Vagina (tissue), 2 donors: ENCODE measurements around the gene TMEM9. TPM values are rescaled to one million over a fixed set of nuclear protein-coding genes. Genes with fewer than 3 reads are reported as not detected.

Experiments
- DNase-seq, 2 donors: peaks; one replicate each; pipeline ENCODE4 v3.0.0-alpha.2; 2017; ENCODE audit errors: extremely low spot score in 2 of 2
- H3K27ac ChIP-seq: fragments of 200-600 bp; sonication (generic); one replicate; pipeline ENCODE4 v1.5.1; 2019
- H3K27me3 ChIP-seq: fragments of 200-600 bp; sonication (generic); one replicate; pipeline ENCODE4 v1.5.1; 2019
- H3K36me3 ChIP-seq, 2 donors: fragments of 200-600 bp; sonication (generic); one replicate each; pipeline ENCODE4 v1.5.1; 2017 to 2019
- H3K4me1 ChIP-seq: fragments of 200-600 bp; sonication (generic); one replicate; pipeline ENCODE4 v1.5.1; 2019
- H3K4me3 ChIP-seq, 2 donors: fragments of 200-600 bp; sonication (generic); 1 replicate in 1 of 2; 2 replicates in 1 of 2; pipeline ENCODE4 v1.5.1; 2016 to 2019
- H3K9me3 ChIP-seq: fragments of 200-600 bp; sonication (generic); one replicate; pipeline ENCODE4 v1.5.1; 2019
- POLR2A ChIP-seq, 2 donors: fragments of 450-650 bp; IDR thresholded peaks; one replicate each; pipeline ENCODE4 v1.6.1; 2017; ENCODE audit warnings: antibody characterized with exemption in 2 of 2, mild to moderate bottlenecking in 2 of 2, moderate library complexity in 2 of 2
- POLR2AphosphoS5 ChIP-seq, 2 donors: sonication (generic); formaldehyde crosslinking; IDR thresholded peaks; one replicate each; pipeline ENCODE4 v1.9.0; 2017; ENCODE audit warnings: antibody characterized with exemption in 2 of 2, mild to moderate bottlenecking in 2 of 2, low read depth in 1 of 2; ENCODE audit not compliant: insufficient read depth in 1 of 2
- intact Hi-C: fragments of 100-400 bp; cut with DNase I; formaldehyde crosslinking; loops from one replicate; pipeline ENCODE4 v1.15.1; 2023
- total RNA-seq: library from RNA; depleted of rRNA; stranded (reverse); fragments of >200 nt; gene quantifications from one replicate; pipeline ENCODE4 v1.2.3, GENCODE V29; 2016
- TF ChIP-seq, protein P1 (sequence below), 3 experiments: fragments of 450-650 bp in 2 of 3; fragments of 200-600 bp in 1 of 3; sonication (generic) in 1 of 3; IDR thresholded peaks; one replicate each; pipeline ENCODE4 v1.5.1; 2017 to 2019; ENCODE audit warnings: antibody characterized with exemption in 3 of 3, mild to moderate bottlenecking in 2 of 3, moderate library complexity in 2 of 3

TMEM9 gene
- total RNA-seq, 1 donor from 2014 or later, result 58.7 TPM

DNA sequence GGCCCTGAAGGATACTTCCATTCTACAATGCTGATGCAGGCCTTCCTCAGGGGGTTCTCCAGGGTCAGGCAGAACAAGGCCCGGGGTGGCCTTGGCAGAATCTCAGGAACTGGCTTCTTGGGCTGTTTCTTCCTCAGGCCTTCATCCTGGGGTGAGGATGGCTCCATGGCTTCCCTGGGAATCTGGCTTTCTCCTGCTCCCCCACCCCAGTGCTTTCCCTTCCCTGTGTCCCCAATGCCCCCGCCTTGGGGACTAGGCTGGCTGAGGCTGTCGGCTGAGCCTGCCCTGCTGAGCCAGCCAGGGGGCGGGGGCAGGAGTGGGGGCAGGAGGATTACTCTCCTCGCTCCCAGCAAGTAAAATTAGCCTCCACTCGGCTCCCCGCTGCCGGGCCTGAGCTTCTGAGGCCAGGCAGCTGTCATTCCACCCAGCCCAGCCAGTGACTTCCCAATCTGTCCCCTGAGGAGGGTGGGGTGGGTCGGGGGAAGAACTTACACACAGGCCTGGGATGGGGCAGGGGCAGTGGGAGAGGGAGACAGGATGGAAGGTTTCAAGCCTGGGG, 42.0 kb downstream of the TMEM9 start, which contains the start of gene CACNA1S:
Gene CACNA1S, minus strand, starts transcription at position 254 of the 559 bp plus-strand sequence. Its CDS starts 87 bp downstream, at position 167.
- Histone ChIP-seq H3K27ac (no peak within 1 kb of the TSS), H3K4me3 (no peak within 1 kb of the TSS), H3K9me3 (no peaks in the 10 kb centered on the region), H3K36me3 (no peaks in the 10 kb centered on the region), H3K27me3 (no peaks in the 10 kb centered on the region), H3K4me1 (peaks cover 8% of the 10 kb centered on the region)
- TF ChIP-seq POLR2AphosphoS5 (IDR thresholded peaks at IDR 0.05; ENCODE audit: insufficient read depth in 1 of 2, low read depth in 1 of 2) (no peak), POLR2A (IDR thresholded peaks at IDR 0.05) (no peak)
- TF ChIP-seq, protein P1, sequence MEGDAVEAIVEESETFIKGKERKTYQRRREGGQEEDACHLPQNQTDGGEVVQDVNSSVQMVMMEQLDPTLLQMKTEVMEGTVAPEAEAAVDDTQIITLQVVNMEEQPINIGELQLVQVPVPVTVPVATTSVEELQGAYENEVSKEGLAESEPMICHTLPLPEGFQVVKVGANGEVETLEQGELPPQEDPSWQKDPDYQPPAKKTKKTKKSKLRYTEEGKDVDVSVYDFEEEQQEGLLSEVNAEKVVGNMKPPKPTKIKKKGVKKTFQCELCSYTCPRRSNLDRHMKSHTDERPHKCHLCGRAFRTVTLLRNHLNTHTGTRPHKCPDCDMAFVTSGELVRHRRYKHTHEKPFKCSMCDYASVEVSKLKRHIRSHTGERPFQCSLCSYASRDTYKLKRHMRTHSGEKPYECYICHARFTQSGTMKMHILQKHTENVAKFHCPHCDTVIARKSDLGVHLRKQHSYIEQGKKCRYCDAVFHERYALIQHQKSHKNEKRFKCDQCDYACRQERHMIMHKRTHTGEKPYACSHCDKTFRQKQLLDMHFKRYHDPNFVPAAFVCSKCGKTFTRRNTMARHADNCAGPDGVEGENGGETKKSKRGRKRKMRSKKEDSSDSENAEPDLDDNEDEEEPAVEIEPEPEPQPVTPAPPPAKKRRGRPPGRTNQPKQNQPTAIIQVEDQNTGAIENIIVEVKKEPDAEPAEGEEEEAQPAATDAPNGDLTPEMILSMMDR (IDR thresholded peaks at IDR 0.05), result no peak
- no peak for DNase-seq
- intact Hi-C loops, result loop anchor here (2.0 kb wide), 1 partner anchor 135 kb away; no protein-coding TSS in a partner anchor

DNA sequence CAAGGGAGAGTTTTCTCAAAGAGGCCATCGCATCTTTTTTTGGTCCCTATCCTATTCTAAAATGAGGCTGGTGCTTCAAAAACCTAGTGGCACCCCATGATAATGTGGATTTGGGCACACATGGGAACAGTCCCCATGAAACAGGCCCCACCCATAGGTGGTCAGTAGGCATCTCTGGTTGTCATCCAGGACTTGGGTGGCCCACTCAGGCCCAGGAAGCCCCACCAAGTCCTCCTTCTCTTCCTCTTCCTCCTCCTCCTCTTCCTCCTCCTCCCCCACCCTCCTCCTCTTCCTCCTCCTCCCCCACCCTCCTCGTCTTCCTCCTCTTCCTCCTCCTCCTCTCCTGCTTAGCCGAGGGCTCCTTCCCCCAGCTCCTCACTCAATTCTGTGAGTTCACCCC, 42.6 kb downstream of the TMEM9 start:
- no peaks in the 10 kb centered on the region for H3K36me3 ChIP-seq
- TF ChIP-seq POLR2A (IDR thresholded peaks at IDR 0.05), result no peak
- TF ChIP-seq, protein P1 (IDR thresholded peaks at IDR 0.05), result no peak
- TF ChIP-seq POLR2AphosphoS5 (IDR thresholded peaks at IDR 0.05; ENCODE audit: insufficient read depth in 1 of 2, low read depth in 1 of 2), result no peak
- no peaks in the 10 kb centered on the region for H3K9me3 ChIP-seq
- no peak overlapping the region for H3K27ac ChIP-seq
- no peak for DNase-seq
- no peaks in the 10 kb centered on the region for H3K27me3 ChIP-seq
- intact Hi-C loops, result loop anchor here (2.0 kb wide), 1 partner anchor 135 kb away; no protein-coding TSS in a partner anchor
- no peak overlapping the region for H3K4me3 ChIP-seq
- H3K4me1 ChIP-seq, result peaks cover 8% of the 10 kb centered on the region

DNA sequence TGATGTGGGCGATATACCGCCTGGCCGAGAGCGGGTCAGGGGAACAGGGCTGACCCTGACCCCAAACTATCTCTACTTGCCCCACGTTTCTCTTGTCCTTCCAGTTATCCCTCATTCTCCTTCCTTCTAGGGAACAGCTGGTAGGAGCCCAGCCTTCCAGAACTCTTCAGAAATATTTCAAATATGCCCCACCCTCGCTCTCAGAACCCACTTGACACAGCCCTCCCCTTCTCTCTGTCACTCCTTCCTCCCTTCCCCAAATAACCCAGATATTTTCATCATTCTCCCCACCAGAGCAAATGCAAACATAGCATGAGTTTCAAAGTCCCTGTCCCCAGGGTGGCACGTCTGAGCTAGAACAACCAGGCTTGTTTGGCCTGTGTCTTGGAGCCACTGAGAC, 43.1 kb downstream of the TMEM9 start:
- intact Hi-C loops, result no loop called here
- Histone ChIP-seq H3K27me3 (no peaks in the 10 kb centered on the region), H3K9me3 (no peaks in the 10 kb centered on the region), H3K27ac (no peak overlapping the region), H3K36me3 (no peaks in the 10 kb centered on the region), H3K4me1 (peaks cover 8% of the 10 kb centered on the region), H3K4me3 (no peak overlapping the region)
- no peak for DNase-seq
- TF ChIP-seq, protein P1 (IDR thresholded peaks at IDR 0.05), result no peak

DNA sequence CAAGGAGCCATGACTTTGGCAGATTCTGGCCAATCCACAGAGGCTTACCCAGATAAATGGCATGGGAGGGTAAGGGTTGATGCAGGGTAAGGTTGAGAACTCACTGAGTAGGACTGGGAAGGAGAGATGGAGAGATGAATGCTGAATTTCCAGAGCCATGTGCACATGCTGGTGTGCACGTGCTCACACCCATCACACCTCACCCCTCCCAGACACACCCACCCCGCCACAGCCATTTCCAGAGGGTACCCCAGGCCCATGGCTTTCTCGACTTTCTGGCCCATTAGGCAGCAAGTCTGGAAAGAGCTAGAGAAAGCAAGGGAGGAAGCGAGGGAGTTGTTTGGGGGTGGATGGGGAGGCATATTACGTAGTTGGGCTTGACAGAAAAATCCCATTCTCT, 43.7 kb downstream of the TMEM9 start:
- no peaks in the 10 kb centered on the region for H3K9me3 ChIP-seq
- TF ChIP-seq POLR2AphosphoS5 (IDR thresholded peaks at IDR 0.05; ENCODE audit: insufficient read depth in 1 of 2, low read depth in 1 of 2), result no peak
- no peak for DNase-seq
- no peaks in the 10 kb centered on the region for H3K27me3 ChIP-seq
- peaks cover 8% of the 10 kb centered on the region for H3K4me1 ChIP-seq
- no peaks in the 10 kb centered on the region for H3K36me3 ChIP-seq
- intact Hi-C loops, result no loop called here
- no peak overlapping the region for H3K27ac ChIP-seq
- H3K4me3 ChIP-seq, result no peak overlapping the region

DNA sequence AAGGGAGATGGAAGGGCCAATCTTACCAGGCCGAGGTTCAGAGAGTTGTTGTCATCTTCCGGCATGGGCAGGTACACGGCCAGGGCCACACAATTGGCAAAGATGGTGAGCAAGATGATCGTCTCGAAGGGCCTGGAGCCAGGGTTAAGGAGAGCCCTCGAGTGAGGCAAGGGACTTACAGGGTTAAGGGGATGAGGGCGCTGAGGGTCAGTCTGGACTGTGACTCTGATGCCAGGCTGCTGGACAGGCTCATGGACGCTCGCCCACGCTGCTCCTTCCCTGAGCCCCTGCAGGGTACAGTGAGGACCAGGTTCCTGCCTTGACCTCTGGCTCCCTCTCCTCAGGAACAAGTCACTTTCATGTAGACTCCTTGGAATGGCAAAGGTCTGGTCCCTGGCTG, 44.1 kb downstream of the TMEM9 start:
- intact Hi-C loops, result no loop called here
- no peak for DNase-seq
- H3K27ac ChIP-seq, result no peak overlapping the region
- H3K27me3 ChIP-seq, result no peaks in the 10 kb centered on the region
- H3K4me1 ChIP-seq, result peaks cover 8% of the 10 kb centered on the region
- no peak for TF ChIP-seq POLR2A (IDR thresholded peaks at IDR 0.05)
- H3K36me3 ChIP-seq, result no peaks in the 10 kb centered on the region
- H3K9me3 ChIP-seq, result no peaks in the 10 kb centered on the region
- no peak overlapping the region for H3K4me3 ChIP-seq

DNA sequence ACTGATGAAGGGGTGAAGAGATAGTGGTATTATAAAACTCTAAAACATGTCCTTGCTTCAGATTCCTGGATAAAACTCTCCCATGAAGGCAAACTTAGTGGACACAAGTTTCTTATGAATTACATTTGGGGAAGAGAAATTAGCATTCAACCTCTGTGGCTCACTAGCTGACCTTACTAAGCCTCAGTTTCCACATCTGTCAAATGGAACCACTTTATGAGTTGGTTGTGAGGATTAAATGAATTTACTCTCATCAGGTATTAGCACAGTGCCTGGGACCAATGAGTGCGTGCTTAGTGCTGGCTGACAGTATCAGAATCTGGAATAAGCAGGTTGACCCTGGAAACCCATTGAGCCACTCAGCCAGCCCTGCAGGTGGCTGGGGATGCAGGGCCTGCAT, 44.6 kb downstream of the TMEM9 start:
- intact Hi-C loops, result loop anchor here (5.0 kb wide), 1 partner anchor 1272 kb away; no protein-coding TSS in a partner anchor
- TF ChIP-seq POLR2A (IDR thresholded peaks at IDR 0.05) (no peak), POLR2AphosphoS5 (IDR thresholded peaks at IDR 0.05; ENCODE audit: insufficient read depth in 1 of 2, low read depth in 1 of 2) (no peak)
- TF ChIP-seq, protein P1 (IDR thresholded peaks at IDR 0.05), result no peak
- H3K36me3 ChIP-seq, result no peaks in the 10 kb centered on the region
- no peak overlapping the region for H3K27ac ChIP-seq
- no peak for DNase-seq
- peaks cover 8% of the 10 kb centered on the region for H3K4me1 ChIP-seq
- H3K27me3 ChIP-seq, result no peaks in the 10 kb centered on the region
- no peak overlapping the region for H3K4me3 ChIP-seq
- H3K9me3 ChIP-seq, result no peaks in the 10 kb centered on the region
